ENCODE measurements around the gene GCK. TPM values are rescaled to one million over a fixed set of nuclear protein-coding genes. Genes with fewer than 3 reads are reported as not detected.

GCK gene
- total and polyA plus RNA-seq, 2 donors (not counting 3 experiments of a cell fraction or from before 2014, with no cell fraction given): 0.17 to 0.51 TPM

DNA sequence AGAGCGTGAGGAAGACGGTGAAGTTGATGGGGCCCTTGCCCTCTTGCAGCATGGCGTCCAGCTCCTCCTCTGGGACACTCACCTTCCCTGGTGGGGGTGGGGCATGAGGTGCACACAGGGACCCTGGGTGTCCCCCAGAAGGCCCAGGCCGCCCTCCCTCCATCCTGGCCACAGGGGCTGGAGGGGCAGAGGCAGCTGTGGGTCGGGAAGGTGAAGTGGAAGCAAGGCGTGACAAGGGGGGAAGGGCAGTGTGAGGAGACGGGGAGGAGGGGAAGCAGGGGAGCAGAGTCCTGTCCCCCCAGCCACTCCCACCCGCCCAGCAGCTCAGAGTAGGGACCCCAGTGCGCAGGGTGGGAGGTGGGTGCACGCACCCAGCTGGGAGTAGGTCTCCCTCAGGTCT is 48.9 kb downstream of the GCK start:
- dilution Hi-C loops (cut with MboI; ENCODE audit: extremely low pct_ligation_motif_present, low sequenced_read_pairs): no loop called here

More for the DNA sequence above, 48.9 kb downstream of the GCK start:
- TF ChIP-seq, protein P1, sequence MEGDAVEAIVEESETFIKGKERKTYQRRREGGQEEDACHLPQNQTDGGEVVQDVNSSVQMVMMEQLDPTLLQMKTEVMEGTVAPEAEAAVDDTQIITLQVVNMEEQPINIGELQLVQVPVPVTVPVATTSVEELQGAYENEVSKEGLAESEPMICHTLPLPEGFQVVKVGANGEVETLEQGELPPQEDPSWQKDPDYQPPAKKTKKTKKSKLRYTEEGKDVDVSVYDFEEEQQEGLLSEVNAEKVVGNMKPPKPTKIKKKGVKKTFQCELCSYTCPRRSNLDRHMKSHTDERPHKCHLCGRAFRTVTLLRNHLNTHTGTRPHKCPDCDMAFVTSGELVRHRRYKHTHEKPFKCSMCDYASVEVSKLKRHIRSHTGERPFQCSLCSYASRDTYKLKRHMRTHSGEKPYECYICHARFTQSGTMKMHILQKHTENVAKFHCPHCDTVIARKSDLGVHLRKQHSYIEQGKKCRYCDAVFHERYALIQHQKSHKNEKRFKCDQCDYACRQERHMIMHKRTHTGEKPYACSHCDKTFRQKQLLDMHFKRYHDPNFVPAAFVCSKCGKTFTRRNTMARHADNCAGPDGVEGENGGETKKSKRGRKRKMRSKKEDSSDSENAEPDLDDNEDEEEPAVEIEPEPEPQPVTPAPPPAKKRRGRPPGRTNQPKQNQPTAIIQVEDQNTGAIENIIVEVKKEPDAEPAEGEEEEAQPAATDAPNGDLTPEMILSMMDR (IDR thresholded peaks at IDR 0.05; ENCODE audit: extremely low read depth in 1 of 2, insufficient read depth in 1 of 2, low read depth in 1 of 2, low read length in 2 of 2): no peak
- TF ChIP-seq POLR2AphosphoS5 (IDR thresholded peaks at IDR 0.05; ENCODE audit: insufficient read depth, low read depth, low read length) (no peak), POLR2A (IDR thresholded peaks at IDR 0.05; ENCODE audit: low read depth, low read length) (no peak), FOS (IDR thresholded peaks at IDR 0.05; ENCODE audit: borderline replicate concordance, insufficient read depth, low read length) (no peak), JUN (IDR thresholded peaks at IDR 0.05; ENCODE audit: borderline replicate concordance, insufficient read depth, insufficient read length, low read depth) (no peak), MYC (IDR thresholded peaks at IDR 0.05; ENCODE audit: low read depth, low read length) (no peak), GATA2 (IDR thresholded peaks at IDR 0.05; ENCODE audit: insufficient read depth, insufficient read length, low read depth, low read length) (no peak), EZH2 (IDR thresholded peaks at IDR 0.05; ENCODE audit: borderline replicate concordance, low read depth, low read length, severe bottlenecking) (no peak)
- TF ChIP-seq, protein P2, sequence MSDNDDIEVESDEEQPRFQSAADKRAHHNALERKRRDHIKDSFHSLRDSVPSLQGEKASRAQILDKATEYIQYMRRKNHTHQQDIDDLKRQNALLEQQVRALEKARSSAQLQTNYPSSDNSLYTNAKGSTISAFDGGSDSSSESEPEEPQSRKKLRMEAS (IDR thresholded peaks at IDR 0.05; ENCODE audit: insufficient read depth, insufficient read length): no peak
- BruUV-seq (replicated peaks): no TSS peak
- H3K79me2 ChIP-seq (ENCODE audit: control insufficient read depth, insufficient read depth, low read length): no peaks in the 10 kb centered on the region
- no peak overlapping the region for H3K27ac ChIP-seq (ENCODE audit: insufficient read depth, low read depth, low read length)
- H3K9me3 ChIP-seq (replicated peaks; ENCODE audit: control insufficient read depth, insufficient read depth, low read length): no peaks in the 10 kb centered on the region
- H3K27me3 ChIP-seq (ENCODE audit: control insufficient read depth in 2 of 2, insufficient read depth in 2 of 2, low read length in 2 of 2): peaks cover 11 to 15% of the 10 kb centered on the region in 2 experiments
- no peaks in the 10 kb centered on the region for H3K36me3 ChIP-seq (ENCODE audit: control insufficient read depth in 2 of 2, extremely low read depth in 1 of 2, insufficient read depth in 2 of 2, low read length in 2 of 2)
- no peak overlapping the region for H3K4me2 ChIP-seq (ENCODE audit: insufficient read depth, low read length)
- intact Hi-C loops (cut with micrococcal nuclease): no loop called here
- no peak overlapping the region for H3K4me3 ChIP-seq (replicated peaks in 1 of 3; ENCODE audit: insufficient read depth in 1 of 3, low read depth in 1 of 3, low read length in 3 of 3)
- no peaks in the 10 kb centered on the region for H3K9me1 ChIP-seq (replicated peaks; ENCODE audit: control insufficient read depth, extremely low read depth, insufficient read depth, low read length)
- H3K4me1 ChIP-seq (ENCODE audit: control insufficient read depth, extremely low read depth, insufficient read depth, low read length): no peaks in the 10 kb centered on the region
- ChIA-PET POLR2A (no interaction called here), CTCF (no interaction called here)
- H4K20me1 ChIP-seq (replicated peaks; ENCODE audit: control insufficient read depth, extremely low read depth, insufficient read depth, low read length): no peaks in the 10 kb centered on the region
- no peak for DNase-seq (ENCODE audit: low read depth, low spot score)
- no peak overlapping the region for H3K9ac ChIP-seq (replicated peaks; ENCODE audit: extremely low read depth, insufficient read depth, low read length)
- FAIRE-seq: no peak
- no peak overlapping the region for H2AFZ ChIP-seq (ENCODE audit: low read depth, low read length)
